GM12878 (cell line): Measurements from ENCODE around the gene CYP27A1. TPM values are rescaled to one million over a fixed set of nuclear protein-coding genes. Genes with fewer than 3 reads are reported as not detected.

Experiments
- CHD2 ChIP-seq: IDR thresholded peaks from 2 replicates; pipeline ENCODE4 v1.6.1; 2011; ENCODE audit warnings: low read depth, low read length, improper control_type of control experiment, borderline replicate concordance
- CHD4 ChIP-seq: fragments of 200-600 bp; sonication (generic); IDR thresholded peaks from 2 replicates; pipeline ENCODE4 v1.6.1; 2016; ENCODE audit warnings: mild to moderate bottlenecking
- EED ChIP-seq: sonication (generic); IDR thresholded peaks from 2 replicates; pipeline ENCODE4 v1.6.1; 2016; ENCODE audit warnings: antibody characterized with exemption, low read depth
- IKZF1 ChIP-seq: fragments of 450-650 bp; conservative IDR thresholded peaks from 2 replicates; pipeline ENCODE4 v1.6.1; 2017; ENCODE audit warnings: antibody characterized with exemption, mild to moderate bottlenecking
- LARP7 ChIP-seq: fragments of 450-650 bp; IDR thresholded peaks from 2 replicates; pipeline ENCODE4 v1.6.1; 2017; ENCODE audit warnings: mild to moderate bottlenecking
- MYC ChIP-seq: IDR thresholded peaks from 2 replicates; pipeline ENCODE4 v1.6.1; 2011; ENCODE audit warnings: mild to moderate bottlenecking, low read length, moderate library complexity, inconsistent platforms; ENCODE audit not compliant: insufficient read depth, insufficient replicate concordance, insufficient read length, severe bottlenecking
- POLR2A ChIP-seq: IDR thresholded peaks from 2 replicates; pipeline ENCODE4 v1.6.1; 2011; ENCODE audit warnings: low read depth, mild to moderate bottlenecking, low read length
- SUPT20H ChIP-seq: IDR thresholded peaks from 2 replicates; pipeline ENCODE4 v1.6.1; 2011; ENCODE audit warnings: low read depth, mild to moderate bottlenecking, low read length, moderate library complexity, borderline replicate concordance; ENCODE audit not compliant: control insufficient read depth
- polyA plus RNA-seq, 11 experiments: library from polyadenylated mRNA; depleted of rRNA in 4 of 11; unstranded in 6 of 11; stranded (reverse) in 5 of 11; fragments of >200 nt; fragmentation: Nextera tagmentation in 4 of 11; fragmentation: Illumina TruSeq in 1 of 11; extraction: Ambion mirVana in 4 of 11; extraction: Trizol in 1 of 11; gene quantifications; 1 replicate in 1 of 11; 2 replicates in 10 of 11; pipeline versions ENCODE4 v1.2.1 to v1.2.3, GENCODE V29; 2011 to 2016; ENCODE audit warnings: inconsistent platforms in 2 of 11, missing spikeins in 2 of 11, low read depth in 1 of 11
- total RNA-seq, 4 experiments: library from RNA; depleted of rRNA in 3 of 4; stranded (reverse); fragments of >200 nt in 3 of 4; fragmentation: Illumina TruSeq in 1 of 4; extraction: Trizol in 1 of 4; gene quantifications; 2 replicates each; pipeline versions ENCODE4 v1.2.1 to v1.2.3, GENCODE V29; 2013 to 2021
- TF ChIP-seq, protein P1 (sequence below): IDR thresholded peaks from 2 replicates; pipeline ENCODE4 v1.6.1; 2012; ENCODE audit warnings: improper control_type of control experiment, low read depth, low read length; ENCODE audit not compliant: insufficient replicate concordance
- TF ChIP-seq, protein P2 (sequence below): IDR thresholded peaks from 2 replicates; pipeline ENCODE4 v1.6.1; 2011; ENCODE audit warnings: low read depth, low read length, improper control_type of control experiment, borderline replicate concordance
- TF ChIP-seq, protein P3 (sequence below): fragments of 450-650 bp; IDR thresholded peaks from 2 replicates; pipeline ENCODE4 v1.6.1; 2017; ENCODE audit warnings: mild to moderate bottlenecking, moderate library complexity
- TF ChIP-seq, protein P4 (sequence below): fragments of 450-650 bp; formaldehyde crosslinking; IDR thresholded peaks from 2 replicates; pipeline ENCODE4 v1.4.0; 2022; ENCODE audit warnings: mild to moderate bottlenecking, moderate library complexity

The CYP27A1 gene
- total and polyA plus RNA-seq, 10 of the 15 experiments (the other 5 are each of a cell fraction or from before 2014, with no cell fraction given) = 0.11 to 0.72 (median 0.18) TPM; not detected in 2

DNA sequence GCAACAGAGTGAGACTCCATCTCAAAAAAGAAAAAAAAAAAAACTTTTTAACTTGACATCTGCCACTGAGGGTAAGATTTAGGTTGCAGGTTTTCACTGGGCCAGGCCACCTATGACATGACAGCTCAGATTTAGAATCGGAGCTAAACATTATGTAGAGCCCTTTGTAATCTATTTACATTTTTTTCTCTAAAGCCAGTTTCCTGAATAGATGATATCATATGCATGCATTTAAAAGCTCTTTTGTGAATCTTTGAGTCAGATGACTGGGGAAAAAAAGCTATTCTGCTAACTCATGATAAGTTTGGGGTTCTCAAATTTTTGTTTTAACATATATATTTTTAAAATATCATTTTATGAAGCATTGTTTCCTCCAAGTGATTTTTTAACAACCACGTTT lies 28.3 kb downstream of the CYP27A1 start (continued):
- TF ChIP-seq, protein P1, sequence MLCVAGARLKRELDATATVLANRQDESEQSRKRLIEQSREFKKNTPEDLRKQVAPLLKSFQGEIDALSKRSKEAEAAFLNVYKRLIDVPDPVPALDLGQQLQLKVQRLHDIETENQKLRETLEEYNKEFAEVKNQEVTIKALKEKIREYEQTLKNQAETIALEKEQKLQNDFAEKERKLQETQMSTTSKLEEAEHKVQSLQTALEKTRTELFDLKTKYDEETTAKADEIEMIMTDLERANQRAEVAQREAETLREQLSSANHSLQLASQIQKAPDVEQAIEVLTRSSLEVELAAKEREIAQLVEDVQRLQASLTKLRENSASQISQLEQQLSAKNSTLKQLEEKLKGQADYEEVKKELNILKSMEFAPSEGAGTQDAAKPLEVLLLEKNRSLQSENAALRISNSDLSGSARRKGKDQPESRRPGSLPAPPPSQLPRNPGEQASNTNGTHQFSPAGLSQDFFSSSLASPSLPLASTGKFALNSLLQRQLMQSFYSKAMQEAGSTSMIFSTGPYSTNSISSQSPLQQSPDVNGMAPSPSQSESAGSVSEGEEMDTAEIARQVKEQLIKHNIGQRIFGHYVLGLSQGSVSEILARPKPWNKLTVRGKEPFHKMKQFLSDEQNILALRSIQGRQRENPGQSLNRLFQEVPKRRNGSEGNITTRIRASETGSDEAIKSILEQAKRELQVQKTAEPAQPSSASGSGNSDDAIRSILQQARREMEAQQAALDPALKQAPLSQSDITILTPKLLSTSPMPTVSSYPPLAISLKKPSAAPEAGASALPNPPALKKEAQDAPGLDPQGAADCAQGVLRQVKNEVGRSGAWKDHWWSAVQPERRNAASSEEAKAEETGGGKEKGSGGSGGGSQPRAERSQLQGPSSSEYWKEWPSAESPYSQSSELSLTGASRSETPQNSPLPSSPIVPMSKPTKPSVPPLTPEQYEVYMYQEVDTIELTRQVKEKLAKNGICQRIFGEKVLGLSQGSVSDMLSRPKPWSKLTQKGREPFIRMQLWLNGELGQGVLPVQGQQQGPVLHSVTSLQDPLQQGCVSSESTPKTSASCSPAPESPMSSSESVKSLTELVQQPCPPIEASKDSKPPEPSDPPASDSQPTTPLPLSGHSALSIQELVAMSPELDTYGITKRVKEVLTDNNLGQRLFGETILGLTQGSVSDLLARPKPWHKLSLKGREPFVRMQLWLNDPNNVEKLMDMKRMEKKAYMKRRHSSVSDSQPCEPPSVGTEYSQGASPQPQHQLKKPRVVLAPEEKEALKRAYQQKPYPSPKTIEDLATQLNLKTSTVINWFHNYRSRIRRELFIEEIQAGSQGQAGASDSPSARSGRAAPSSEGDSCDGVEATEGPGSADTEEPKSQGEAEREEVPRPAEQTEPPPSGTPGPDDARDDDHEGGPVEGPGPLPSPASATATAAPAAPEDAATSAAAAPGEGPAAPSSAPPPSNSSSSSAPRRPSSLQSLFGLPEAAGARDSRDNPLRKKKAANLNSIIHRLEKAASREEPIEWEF = no peak
- no peak for TF ChIP-seq CHD2
- TF ChIP-seq EED = no peak
- TF ChIP-seq CHD4 = no peak
- TF ChIP-seq, protein P2, sequence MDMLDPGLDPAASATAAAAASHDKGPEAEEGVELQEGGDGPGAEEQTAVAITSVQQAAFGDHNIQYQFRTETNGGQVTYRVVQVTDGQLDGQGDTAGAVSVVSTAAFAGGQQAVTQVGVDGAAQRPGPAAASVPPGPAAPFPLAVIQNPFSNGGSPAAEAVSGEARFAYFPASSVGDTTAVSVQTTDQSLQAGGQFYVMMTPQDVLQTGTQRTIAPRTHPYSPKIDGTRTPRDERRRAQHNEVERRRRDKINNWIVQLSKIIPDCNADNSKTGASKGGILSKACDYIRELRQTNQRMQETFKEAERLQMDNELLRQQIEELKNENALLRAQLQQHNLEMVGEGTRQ = no peak
- TF ChIP-seq, protein P3, sequence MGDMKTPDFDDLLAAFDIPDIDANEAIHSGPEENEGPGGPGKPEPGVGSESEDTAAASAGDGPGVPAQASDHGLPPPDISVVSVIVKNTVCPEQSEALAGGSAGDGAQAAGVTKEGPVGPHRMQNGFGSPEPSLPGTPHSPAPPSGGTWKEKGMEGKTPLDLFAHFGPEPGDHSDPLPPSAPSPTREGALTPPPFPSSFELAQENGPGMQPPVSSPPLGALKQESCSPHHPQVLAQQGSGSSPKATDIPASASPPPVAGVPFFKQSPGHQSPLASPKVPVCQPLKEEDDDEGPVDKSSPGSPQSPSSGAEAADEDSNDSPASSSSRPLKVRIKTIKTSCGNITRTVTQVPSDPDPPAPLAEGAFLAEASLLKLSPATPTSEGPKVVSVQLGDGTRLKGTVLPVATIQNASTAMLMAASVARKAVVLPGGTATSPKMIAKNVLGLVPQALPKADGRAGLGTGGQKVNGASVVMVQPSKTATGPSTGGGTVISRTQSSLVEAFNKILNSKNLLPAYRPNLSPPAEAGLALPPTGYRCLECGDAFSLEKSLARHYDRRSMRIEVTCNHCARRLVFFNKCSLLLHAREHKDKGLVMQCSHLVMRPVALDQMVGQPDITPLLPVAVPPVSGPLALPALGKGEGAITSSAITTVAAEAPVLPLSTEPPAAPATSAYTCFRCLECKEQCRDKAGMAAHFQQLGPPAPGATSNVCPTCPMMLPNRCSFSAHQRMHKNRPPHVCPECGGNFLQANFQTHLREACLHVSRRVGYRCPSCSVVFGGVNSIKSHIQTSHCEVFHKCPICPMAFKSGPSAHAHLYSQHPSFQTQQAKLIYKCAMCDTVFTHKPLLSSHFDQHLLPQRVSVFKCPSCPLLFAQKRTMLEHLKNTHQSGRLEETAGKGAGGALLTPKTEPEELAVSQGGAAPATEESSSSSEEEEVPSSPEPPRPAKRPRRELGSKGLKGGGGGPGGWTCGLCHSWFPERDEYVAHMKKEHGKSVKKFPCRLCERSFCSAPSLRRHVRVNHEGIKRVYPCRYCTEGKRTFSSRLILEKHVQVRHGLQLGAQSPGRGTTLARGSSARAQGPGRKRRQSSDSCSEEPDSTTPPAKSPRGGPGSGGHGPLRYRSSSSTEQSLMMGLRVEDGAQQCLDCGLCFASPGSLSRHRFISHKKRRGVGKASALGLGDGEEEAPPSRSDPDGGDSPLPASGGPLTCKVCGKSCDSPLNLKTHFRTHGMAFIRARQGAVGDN = no peak
- no peak for TF ChIP-seq POLR2A
- TF ChIP-seq LARP7 = no peak
- TF ChIP-seq, protein P4, sequence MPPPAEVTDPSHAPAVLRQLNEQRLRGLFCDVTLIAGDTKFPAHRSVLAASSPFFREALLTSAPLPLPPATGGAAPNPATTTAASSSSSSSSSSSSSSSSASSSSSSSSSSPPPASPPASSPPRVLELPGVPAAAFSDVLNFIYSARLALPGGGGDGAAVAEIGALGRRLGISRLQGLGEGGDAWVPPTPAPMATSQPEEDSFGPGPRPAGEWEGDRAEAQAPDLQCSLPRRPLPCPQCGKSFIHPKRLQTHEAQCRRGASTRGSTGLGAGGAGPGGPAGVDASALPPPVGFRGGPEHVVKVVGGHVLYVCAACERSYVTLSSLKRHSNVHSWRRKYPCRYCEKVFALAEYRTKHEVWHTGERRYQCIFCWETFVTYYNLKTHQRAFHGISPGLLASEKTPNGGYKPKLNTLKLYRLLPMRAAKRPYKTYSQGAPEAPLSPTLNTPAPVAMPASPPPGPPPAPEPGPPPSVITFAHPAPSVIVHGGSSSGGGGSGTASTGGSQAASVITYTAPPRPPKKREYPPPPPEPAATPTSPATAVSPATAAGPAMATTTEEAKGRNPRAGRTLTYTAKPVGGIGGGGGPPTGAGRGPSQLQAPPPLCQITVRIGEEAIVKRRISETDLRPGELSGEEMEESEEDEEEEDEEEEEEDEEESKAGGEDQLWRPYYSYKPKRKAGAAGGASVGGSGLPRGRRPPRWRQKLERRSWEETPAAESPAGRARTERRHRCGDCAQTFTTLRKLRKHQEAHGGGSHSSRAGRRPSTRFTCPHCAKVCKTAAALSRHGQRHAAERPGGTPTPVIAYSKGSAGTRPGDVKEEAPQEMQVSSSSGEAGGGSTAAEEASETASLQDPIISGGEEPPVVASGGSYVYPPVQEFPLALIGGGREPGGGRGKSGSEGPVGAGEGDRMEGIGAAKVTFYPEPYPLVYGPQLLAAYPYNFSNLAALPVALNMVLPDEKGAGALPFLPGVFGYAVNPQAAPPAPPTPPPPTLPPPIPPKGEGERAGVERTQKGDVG (CRISPR knock-in tag) = no peak
- TF ChIP-seq IKZF1 = no peak
- TF ChIP-seq MYC = no peak
- TF ChIP-seq SUPT20H = no peak
- TF ChIP-seq, all 136 proteins: peak for 0
